ENCODE measurements around the gene SPEM2.
A peak's percentile ranks its signal among the peaks of the same experiment; 100 is the strongest.

The SPEM2 gene

GRCh38 chr17:7411427-7411750 lies 14.0 kb upstream of the SPEM2 start:
- no peaks in the 10 kb centered on the region for H3K9me3 ChIP-seq (ENCODE audit: control insufficient read depth, insufficient read depth, low read depth, low read length)
- H3K4me3 ChIP-seq (ENCODE audit: low read depth, low read length) = no peak overlapping the region
- H3K27me3 ChIP-seq (ENCODE audit: control insufficient read depth, insufficient read depth, low read length) = peaks cover 4% of the 10 kb centered on the region; the same call in 1 of the 2 replicates
- H3K36me3 ChIP-seq (ENCODE audit: control insufficient read depth, insufficient read depth, low read length) = peaks cover 51% of the 10 kb centered on the region
- H3K27ac ChIP-seq (ENCODE audit: low read depth, low read length) = no peak overlapping the region
- H3K9ac ChIP-seq (ENCODE audit: low read length) = no peak overlapping the region
- H3K4me1 ChIP-seq (ENCODE audit: control insufficient read depth, insufficient read depth, low read length) = peaks cover 18% of the 10 kb centered on the region

GRCh38 chr17:7413346-7413985 lies 11.9 kb upstream of the SPEM2 start:
- H3K4me1 ChIP-seq (ENCODE audit: control insufficient read depth, insufficient read depth, low read length) = 0 out of 2 replicates have a peak, but pooled peaks cover 6% of the 10 kb centered on the region
- no peak overlapping the region for H3K27ac ChIP-seq (ENCODE audit: low read depth, low read length)
- H3K9me3 ChIP-seq (ENCODE audit: control insufficient read depth, insufficient read depth, low read depth, low read length) = no peaks in the 10 kb centered on the region
- H3K9ac ChIP-seq (ENCODE audit: low read length) = no peak overlapping the region
- H3K36me3 ChIP-seq (ENCODE audit: control insufficient read depth, insufficient read depth, low read length) = peaks cover 64% of the 10 kb centered on the region
- H3K4me3 ChIP-seq (ENCODE audit: low read depth, low read length) = no peak overlapping the region
- H3K27me3 ChIP-seq (ENCODE audit: control insufficient read depth, insufficient read depth, low read length) = peaks cover 3% of the 10 kb centered on the region; the same call in 1 of the 2 replicates

GRCh38 chr17:7414837-7415236 lies 10.6 kb upstream of the SPEM2 start:
- no peak overlapping the region for H3K9ac ChIP-seq (ENCODE audit: low read length)
- H3K4me3 ChIP-seq (ENCODE audit: low read depth, low read length) = no peak overlapping the region
- H3K27ac ChIP-seq (ENCODE audit: low read depth, low read length) = no peak overlapping the region
- H3K27me3 ChIP-seq (ENCODE audit: control insufficient read depth, insufficient read depth, low read length) = no peaks in the 10 kb centered on the region
- peaks cover 50% of the 10 kb centered on the region for H3K36me3 ChIP-seq (ENCODE audit: control insufficient read depth, insufficient read depth, low read length)
- H3K9me3 ChIP-seq (ENCODE audit: control insufficient read depth, insufficient read depth, low read depth, low read length) = no peaks in the 10 kb centered on the region
- H3K4me1 ChIP-seq (ENCODE audit: control insufficient read depth, insufficient read depth, low read length) = peaks cover 3% of the 10 kb centered on the region; the same call in 1 of the 2 replicates

GRCh38 chr17:7415784-7416183 lies 9.6 kb upstream of the SPEM2 start:
- Histone ChIP-seq H3K27me3 (ENCODE audit: control insufficient read depth, insufficient read depth, low read length) (no peaks in the 10 kb centered on the region), H3K9me3 (ENCODE audit: control insufficient read depth, insufficient read depth, low read depth, low read length) (no peaks in the 10 kb centered on the region), H3K27ac (ENCODE audit: low read depth, low read length) (no peak overlapping the region), H3K4me3 (ENCODE audit: low read depth, low read length) (no peak overlapping the region), H3K9ac (ENCODE audit: low read length) (no peak overlapping the region), H3K4me1 (ENCODE audit: control insufficient read depth, insufficient read depth, low read length) (peaks cover 9% of the 10 kb centered on the region; the same call in 1 of the 2 replicates), H3K36me3 (ENCODE audit: control insufficient read depth, insufficient read depth, low read length) (peaks cover 41% of the 10 kb centered on the region)

DNA sequence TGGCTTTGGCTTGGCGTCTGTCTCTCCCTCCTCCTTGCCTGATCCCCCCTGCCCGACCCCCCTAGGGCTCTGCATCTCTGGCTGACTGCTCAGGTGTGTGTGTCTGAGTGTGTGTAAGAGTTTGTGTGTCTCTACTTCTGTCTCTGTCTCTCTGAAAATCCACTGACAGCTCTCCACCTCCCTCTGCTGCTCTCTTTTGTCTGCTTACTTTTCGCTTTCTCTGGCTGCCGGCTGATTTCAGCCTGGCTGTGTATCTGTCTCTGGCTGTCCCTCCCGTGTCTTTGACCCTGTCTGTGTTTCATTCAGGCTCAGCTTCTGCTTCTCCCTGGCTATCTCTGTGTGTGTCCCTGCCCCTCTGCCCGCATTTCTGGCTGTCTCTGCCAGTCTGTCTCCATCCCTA lies 9.1 kb upstream of the SPEM2 start:
- Histone ChIP-seq H3K4me3 (ENCODE audit: low read depth, low read length) (no peak overlapping the region), H3K27me3 (ENCODE audit: control insufficient read depth, insufficient read depth, low read length) (no peaks in the 10 kb centered on the region), H3K27ac (ENCODE audit: low read depth, low read length) (no peak overlapping the region), H3K36me3 (ENCODE audit: control insufficient read depth, insufficient read depth, low read length) (peaks cover 38% of the 10 kb centered on the region), H3K9me3 (ENCODE audit: control insufficient read depth, insufficient read depth, low read depth, low read length) (no peaks in the 10 kb centered on the region), H3K4me1 (ENCODE audit: control insufficient read depth, insufficient read depth, low read length) (peaks cover 9% of the 10 kb centered on the region; the same call in 1 of the 2 replicates), H3K9ac (ENCODE audit: low read length) (no peak overlapping the region)

DNA sequence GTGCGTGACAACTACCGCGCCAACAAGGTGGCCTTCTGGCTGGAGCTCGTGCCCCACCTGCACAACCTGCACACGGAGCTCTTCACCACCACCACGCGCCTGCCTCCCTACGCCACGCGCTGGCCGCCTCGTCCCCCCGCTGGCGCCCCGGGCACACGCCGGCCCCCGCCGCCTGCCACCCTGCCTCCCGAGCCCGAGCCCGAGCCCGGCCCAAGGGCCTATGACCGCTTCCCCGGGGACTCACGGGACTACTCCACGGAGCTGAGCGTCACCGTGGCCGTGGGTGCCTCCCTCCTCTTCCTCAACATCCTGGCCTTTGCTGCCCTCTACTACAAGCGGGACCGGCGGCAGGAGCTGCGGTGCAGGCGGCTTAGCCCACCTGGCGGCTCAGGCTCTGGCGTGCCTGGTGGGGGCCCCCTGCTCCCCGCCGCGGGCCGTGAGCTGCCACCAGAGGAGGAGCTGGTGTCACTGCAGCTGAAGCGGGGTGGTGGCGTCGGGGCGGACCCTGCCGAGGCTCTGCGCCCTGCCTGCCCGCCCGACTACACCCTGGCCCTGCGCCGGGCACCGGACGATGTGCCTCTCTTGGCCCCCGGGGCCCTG lies 8.3 kb upstream of the SPEM2 start:
- H3K4me1 ChIP-seq (ENCODE audit: control insufficient read depth, insufficient read depth, low read length) = peaks cover 9% of the 10 kb centered on the region; the same call in 1 of the 2 replicates
- no peaks in the 10 kb centered on the region for H3K27me3 ChIP-seq (ENCODE audit: control insufficient read depth, insufficient read depth, low read length)
- H3K36me3 ChIP-seq (ENCODE audit: control insufficient read depth, insufficient read depth, low read length) = peaks cover 38% of the 10 kb centered on the region
- H3K9me3 ChIP-seq (ENCODE audit: control insufficient read depth, insufficient read depth, low read depth, low read length) = no peaks in the 10 kb centered on the region
- no peak overlapping the region for H3K27ac ChIP-seq (ENCODE audit: low read depth, low read length)
- no peak overlapping the region for H3K4me3 ChIP-seq (ENCODE audit: low read depth, low read length)
- no peak overlapping the region for H3K9ac ChIP-seq (ENCODE audit: low read length)

GRCh38 chr17:7418472-7419152 lies 6.8 kb upstream of the SPEM2 start:
- peaks cover 33% of the 10 kb centered on the region for H3K36me3 ChIP-seq (ENCODE audit: control insufficient read depth, insufficient read depth, low read length)
- no peak overlapping the region for H3K4me3 ChIP-seq (ENCODE audit: low read depth, low read length)
- H3K27me3 ChIP-seq (ENCODE audit: control insufficient read depth, insufficient read depth, low read length) = no peaks in the 10 kb centered on the region
- no peaks in the 10 kb centered on the region for H3K9me3 ChIP-seq (ENCODE audit: control insufficient read depth, insufficient read depth, low read depth, low read length)
- H3K9ac ChIP-seq (ENCODE audit: low read length) = no peak overlapping the region
- no peak overlapping the region for H3K27ac ChIP-seq (ENCODE audit: low read depth, low read length)
- peaks cover 6% of the 10 kb centered on the region; the same call in 1 of the 2 replicates for H3K4me1 ChIP-seq (ENCODE audit: control insufficient read depth, insufficient read depth, low read length)

DNA sequence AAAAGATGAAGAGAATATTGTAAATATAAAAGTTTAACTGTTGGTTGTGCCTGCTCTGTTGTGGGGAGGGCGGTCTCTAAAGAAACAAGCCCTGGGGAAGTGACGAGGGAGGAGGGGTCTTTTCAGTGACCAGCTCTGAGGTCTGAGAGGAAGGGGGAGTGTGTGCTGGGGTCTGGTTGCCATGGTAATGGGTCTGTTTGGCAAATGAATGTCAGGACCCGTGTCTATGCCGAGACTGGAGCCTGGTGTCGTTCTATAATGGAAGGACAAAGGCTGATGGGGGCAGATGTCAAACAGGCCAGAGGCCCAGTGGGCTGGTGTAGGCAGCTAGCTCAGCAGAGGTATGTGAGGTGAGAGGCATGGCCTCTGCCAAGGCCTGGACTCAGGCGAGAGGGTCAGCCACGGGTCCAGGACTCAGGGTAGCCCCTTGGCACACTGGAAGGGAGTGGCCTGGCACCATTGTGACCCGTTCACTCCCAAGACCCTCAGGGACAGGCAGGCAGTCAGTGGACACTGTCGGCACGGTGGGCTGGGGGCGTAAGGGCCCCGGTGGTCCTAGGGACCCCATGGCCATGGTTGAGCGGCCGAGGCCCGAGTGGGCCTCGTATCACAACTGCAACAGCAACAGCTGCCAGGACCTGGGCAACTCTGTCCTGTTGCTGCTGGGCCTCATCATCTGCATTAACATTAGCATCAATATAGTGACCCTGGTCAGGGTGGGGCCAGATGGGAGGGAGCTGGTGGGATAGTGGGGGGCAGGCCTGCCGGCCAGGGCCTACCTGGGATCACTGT lies 5.4 kb upstream of the SPEM2 start, which contains the start of gene SPEM1:
Gene SPEM1 (plus strand): TSS at position 506 of the 792 bp plus-strand sequence. CDS start 61 bp downstream, at position 567.
- Histone ChIP-seq H3K4me3 (ENCODE audit: low read depth, low read length) (no peak within 1 kb of the TSS), H3K36me3 (ENCODE audit: control insufficient read depth, insufficient read depth, low read length) (peaks cover 28% of the 10 kb centered on the region), H3K27ac (ENCODE audit: low read depth, low read length) (no peak within 1 kb of the TSS), H3K9ac (ENCODE audit: low read length) (peak within 1 kb of the TSS; percentile 30), H3K4me1 (ENCODE audit: control insufficient read depth, insufficient read depth, low read length) (peaks cover 6% of the 10 kb centered on the region; the same call in 1 of the 2 replicates), H3K9me3 (ENCODE audit: control insufficient read depth, insufficient read depth, low read depth, low read length) (no peaks in the 10 kb centered on the region), H3K27me3 (ENCODE audit: control insufficient read depth, insufficient read depth, low read length) (no peaks in the 10 kb centered on the region)

DNA sequence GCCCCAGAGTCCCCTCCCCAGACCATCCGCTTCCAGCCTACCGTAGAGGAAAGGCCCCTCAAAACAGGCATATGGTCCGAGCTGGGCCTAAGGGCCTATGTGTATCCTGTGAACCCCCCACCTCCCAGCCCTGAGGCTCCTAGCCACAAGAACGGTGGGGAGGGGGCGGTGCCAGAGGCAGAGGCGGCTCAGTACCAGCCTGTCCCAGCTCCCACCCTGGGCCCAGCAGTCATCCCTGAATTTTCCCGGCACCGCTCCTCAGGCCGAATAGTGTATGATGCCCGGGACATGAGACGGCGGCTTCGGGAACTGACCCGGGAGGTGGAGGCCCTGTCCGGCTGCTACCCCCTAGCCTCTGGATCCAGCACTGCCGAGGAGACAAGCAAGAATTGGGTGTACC lies 4.2 kb upstream of the SPEM2 start:
- Histone ChIP-seq H3K36me3 (ENCODE audit: control insufficient read depth, insufficient read depth, low read length) (peaks cover 16% of the 10 kb centered on the region), H3K4me3 (ENCODE audit: low read depth, low read length) (no peak overlapping the region), H3K9me3 (ENCODE audit: control insufficient read depth, insufficient read depth, low read depth, low read length) (no peaks in the 10 kb centered on the region), H3K27ac (ENCODE audit: low read depth, low read length) (no peak overlapping the region), H3K4me1 (ENCODE audit: control insufficient read depth, insufficient read depth, low read length) (peaks cover 6% of the 10 kb centered on the region; the same call in 1 of the 2 replicates), H3K9ac (ENCODE audit: low read length) (no peak overlapping the region), H3K27me3 (ENCODE audit: control insufficient read depth, insufficient read depth, low read length) (no peaks in the 10 kb centered on the region)

GRCh38 chr17:7423679-7424078 lies 1.7 kb upstream of the SPEM2 start:
- Histone ChIP-seq H3K9ac (ENCODE audit: low read length) (no peak overlapping the region), H3K4me3 (ENCODE audit: low read depth, low read length) (no peak overlapping the region), H3K36me3 (ENCODE audit: control insufficient read depth, insufficient read depth, low read length) (no peaks in the 10 kb centered on the region), H3K4me1 (ENCODE audit: control insufficient read depth, insufficient read depth, low read length) (peaks cover 6% of the 10 kb centered on the region; the same call in 1 of the 2 replicates), H3K27ac (ENCODE audit: low read depth, low read length) (no peak overlapping the region), H3K9me3 (ENCODE audit: control insufficient read depth, insufficient read depth, low read depth, low read length) (no peaks in the 10 kb centered on the region), H3K27me3 (ENCODE audit: control insufficient read depth, insufficient read depth, low read length) (no peaks in the 10 kb centered on the region)
